Brain microvascular endothelial cell (primary cell): ENCODE data around the gene FBXO3.
"Not testable (repeated sequence)": the region's sequence is repeated elsewhere in the genome, so short reads cannot be mapped to it uniquely, and the experiment has no call there.

Experiments
- DNase-seq: peaks from one replicate; pipeline ENCODE4 v3.0.0-alpha.2; 2020
- H3K27ac ChIP-seq: fragments of 250-450 bp; sonication (Bioruptor Pico); 2 replicates; pipeline ENCODE4 v1.5.1; 2020; ENCODE audit warnings: mild to moderate bottlenecking, moderate library complexity
- H3K27me3 ChIP-seq: fragments of 250-450 bp; sonication (Bioruptor Pico); replicated peaks from 2 replicates; pipeline ENCODE4 v1.5.1; 2020; ENCODE audit warnings: mild to moderate bottlenecking
- H3K36me3 ChIP-seq: fragments of 250-450 bp; sonication (Bioruptor Pico); replicated peaks from 2 replicates; pipeline ENCODE4 v1.5.1; 2020; ENCODE audit warnings: mild to moderate bottlenecking
- H3K4me3 ChIP-seq: 2 replicates; pipeline ENCODE4 v1.5.1; 2011; ENCODE audit warnings: low read depth, mild to moderate bottlenecking, control low read depth, low read length, moderate library complexity
- in situ Hi-C: cut with HindIII; loops from 2 replicates; pipeline ENCODE4 v1.10.0; 2017; ENCODE audit warnings: low sequenced_read_pairs, low pct_ligation_motif_present
- TF ChIP-seq, protein P1 (sequence below): IDR thresholded peaks from 2 replicates; pipeline ENCODE4 v1.5.1; 2011; ENCODE audit warnings: low read depth, mild to moderate bottlenecking, moderate library complexity, low read length, control low read depth, inconsistent platforms; ENCODE audit errors: missing control alignments

FBXO3 gene

DNA sequence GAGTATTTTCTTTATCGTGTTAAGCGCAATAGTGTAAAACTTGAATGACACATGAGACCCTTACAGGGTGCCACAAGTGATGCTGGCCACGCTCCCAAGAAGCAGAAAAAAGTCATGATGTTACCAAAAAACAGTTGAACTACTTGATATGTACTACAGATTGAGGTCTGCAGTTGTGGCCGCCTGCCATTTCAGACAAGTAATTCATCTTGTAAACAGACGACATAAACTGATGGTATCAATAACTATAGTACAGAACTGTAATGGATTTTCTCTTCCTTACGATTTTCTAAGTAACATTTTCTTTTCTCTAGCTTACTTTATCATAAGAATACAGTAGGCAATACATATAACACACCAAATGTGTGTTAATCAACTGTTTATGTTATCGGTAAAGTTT, 43.6 kb downstream of the FBXO3 start:
- Histone ChIP-seq H3K36me3 (peaks cover 23% of the 10 kb centered on the region), H3K27ac (no peak overlapping the region)
- in situ Hi-C loops, result no loop called here

DNA sequence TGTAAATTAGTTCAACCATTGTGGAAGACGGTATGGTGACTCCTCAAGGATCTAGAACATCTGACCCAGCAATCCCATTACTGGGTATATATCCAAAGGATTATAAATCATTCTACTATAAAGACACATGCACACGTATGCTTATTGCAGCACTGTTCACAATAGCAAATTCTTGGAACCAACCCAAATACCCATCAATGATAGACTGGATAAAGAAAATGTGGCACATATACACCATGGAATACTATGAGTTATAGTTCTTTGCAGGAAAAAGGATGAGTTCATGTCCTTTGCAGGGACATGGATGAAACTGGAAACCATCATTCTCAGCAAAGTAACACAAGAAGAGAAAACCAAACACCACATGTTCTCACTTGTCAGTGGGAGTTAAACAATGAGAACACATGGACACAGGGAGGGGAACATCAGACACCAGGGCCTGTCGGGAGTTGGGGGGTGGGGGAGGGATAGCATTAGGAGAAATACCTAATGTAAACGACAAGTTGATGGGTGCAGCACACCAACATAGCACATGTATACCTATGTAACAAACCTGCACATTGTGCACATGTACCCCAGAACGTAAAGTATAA, 45.2 kb downstream of the FBXO3 start:
- in situ Hi-C loops, DNase-seq, H3K4me3 ChIP-seq, H3K27ac ChIP-seq, H3K27me3 ChIP-seq: not testable (repeated sequence)
- H3K36me3 ChIP-seq, result peaks cover 20% of the 10 kb centered on the region

More for the DNA sequence above, 43.6 kb downstream of the FBXO3 start:
- no peak for DNase-seq
- H3K4me3 ChIP-seq, result no peak overlapping the region
- no peaks in the 10 kb centered on the region for H3K27me3 ChIP-seq
- TF ChIP-seq, protein P1, sequence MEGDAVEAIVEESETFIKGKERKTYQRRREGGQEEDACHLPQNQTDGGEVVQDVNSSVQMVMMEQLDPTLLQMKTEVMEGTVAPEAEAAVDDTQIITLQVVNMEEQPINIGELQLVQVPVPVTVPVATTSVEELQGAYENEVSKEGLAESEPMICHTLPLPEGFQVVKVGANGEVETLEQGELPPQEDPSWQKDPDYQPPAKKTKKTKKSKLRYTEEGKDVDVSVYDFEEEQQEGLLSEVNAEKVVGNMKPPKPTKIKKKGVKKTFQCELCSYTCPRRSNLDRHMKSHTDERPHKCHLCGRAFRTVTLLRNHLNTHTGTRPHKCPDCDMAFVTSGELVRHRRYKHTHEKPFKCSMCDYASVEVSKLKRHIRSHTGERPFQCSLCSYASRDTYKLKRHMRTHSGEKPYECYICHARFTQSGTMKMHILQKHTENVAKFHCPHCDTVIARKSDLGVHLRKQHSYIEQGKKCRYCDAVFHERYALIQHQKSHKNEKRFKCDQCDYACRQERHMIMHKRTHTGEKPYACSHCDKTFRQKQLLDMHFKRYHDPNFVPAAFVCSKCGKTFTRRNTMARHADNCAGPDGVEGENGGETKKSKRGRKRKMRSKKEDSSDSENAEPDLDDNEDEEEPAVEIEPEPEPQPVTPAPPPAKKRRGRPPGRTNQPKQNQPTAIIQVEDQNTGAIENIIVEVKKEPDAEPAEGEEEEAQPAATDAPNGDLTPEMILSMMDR, result no peak

DNA sequence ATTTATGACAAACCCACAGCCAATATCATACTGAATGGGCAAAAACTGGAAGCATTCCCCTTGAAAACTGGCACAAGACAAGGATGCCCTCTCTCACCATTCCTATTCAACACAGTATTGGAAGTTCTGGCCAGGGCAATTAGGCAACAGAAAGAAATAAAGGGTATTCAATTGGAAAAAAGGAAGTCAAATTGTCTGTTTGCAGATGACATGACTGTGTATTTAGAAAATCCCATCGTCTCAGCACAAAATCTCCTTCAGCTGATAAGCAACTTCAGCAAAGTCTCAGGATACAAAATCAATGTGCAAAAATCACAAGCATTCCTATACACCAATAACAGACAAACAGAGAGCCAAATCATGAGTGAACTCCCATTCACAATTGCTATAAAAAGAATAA, 46.8 kb downstream of the FBXO3 start:
- peaks cover 17% of the 10 kb centered on the region for H3K36me3 ChIP-seq
- DNase-seq, H3K4me3 ChIP-seq, H3K27ac ChIP-seq, H3K27me3 ChIP-seq, in situ Hi-C loops: not testable (repeated sequence)

DNA sequence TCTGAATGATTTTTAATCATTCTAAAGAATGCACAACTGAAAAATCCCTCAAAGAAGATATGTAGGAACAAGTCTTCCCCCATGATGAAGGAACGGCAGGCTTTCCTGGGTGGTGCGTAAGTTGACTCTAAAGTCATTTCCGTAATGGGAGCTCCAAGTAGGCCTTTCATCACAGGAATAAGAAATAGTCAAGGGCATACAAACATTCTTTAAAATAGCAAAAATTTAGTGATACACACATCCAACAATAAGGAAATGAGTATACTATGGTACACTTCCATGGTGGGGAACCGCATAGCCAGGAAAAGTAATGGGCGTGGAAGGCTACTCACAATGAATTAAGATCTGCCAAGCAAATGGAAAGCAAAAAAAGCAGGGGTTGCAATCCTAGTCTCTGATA, 48.8 kb downstream of the FBXO3 start:
- Histone ChIP-seq H3K36me3 (peaks cover 25% of the 10 kb centered on the region), H3K27ac (peak overlapping the region; percentile 99), H3K4me3 (no peak overlapping the region), H3K27me3 (no peaks in the 10 kb centered on the region)
- DNase-seq, result no peak
- TF ChIP-seq, protein P1, result no peak
- in situ Hi-C loops, result no loop called here

DNA sequence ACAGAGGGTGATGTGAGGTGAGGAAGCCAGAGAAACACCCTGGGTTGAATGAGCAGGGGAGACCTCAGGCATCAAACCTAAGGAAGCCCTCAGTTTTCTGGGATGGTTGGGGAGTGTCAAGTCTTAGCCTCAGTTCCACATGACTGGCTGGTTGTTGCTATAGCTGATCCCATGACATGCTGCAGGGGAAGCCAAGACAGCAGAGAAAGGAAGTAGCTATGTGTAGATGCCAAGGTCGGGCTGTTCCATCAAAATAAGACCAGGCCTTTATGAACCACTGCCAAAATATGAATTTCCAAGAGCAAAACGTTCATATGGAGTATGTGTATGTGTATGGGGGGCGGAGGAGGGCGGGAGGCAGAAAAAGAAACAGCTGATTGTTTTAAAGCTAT, 49.7 kb downstream of the FBXO3 start:
- Histone ChIP-seq H3K36me3 (peaks cover 33% of the 10 kb centered on the region), H3K4me3 (no peak overlapping the region), H3K27ac (peak overlapping the region; percentile 99), H3K27me3 (no peaks in the 10 kb centered on the region)
- in situ Hi-C loops, result no loop called here
- DNase-seq, result no peak
- TF ChIP-seq, protein P1, result no peak

DNA sequence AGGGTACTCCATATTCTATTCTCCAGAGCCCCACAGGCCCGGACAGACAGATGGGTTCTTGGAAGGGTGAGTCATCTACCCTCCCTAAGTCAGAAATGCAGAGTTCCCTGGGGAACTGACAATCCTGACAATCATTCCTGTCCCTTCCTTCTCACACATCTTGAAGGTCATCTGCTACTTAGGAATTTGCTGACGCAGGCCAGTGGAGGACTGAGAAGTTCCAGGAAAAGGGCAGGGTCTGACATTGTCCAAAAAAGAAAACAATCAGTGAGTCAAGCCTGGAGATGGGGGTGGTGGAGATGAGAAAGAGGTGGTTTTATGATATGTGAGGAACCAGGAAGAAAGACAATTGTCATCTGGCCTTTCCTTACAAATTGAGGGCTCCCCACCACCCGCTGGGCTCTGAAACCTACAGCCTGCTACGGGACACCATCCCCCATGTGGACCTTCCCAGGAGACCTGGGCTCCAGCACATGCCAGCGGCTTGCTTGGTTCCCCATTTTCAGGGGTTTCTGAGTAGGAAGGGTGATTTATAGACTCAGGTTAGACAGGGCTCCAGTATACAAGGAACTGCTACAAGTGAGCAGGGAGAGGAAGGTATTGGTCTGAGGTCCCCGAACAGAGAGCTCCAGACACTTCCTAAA, 51.0 kb downstream of the FBXO3 start:
- Histone ChIP-seq H3K27me3 (no peaks in the 10 kb centered on the region), H3K27ac (peak overlapping the region; percentile 99), H3K4me3 (no peak overlapping the region), H3K36me3 (peaks cover 41% of the 10 kb centered on the region)
- TF ChIP-seq, protein P1, result no peak
- in situ Hi-C loops, result no loop called here
- DNase-seq, result peak; percentile 95
